Liver (tissue), 9 donors: ENCODE data around the gene ITCH. TPM values are rescaled to one million over a fixed set of nuclear protein-coding genes. Genes with fewer than 3 reads are reported as not detected.

Experiments
- DNase-seq: peaks from one replicate; pipeline ENCODE4 v3.0.0-alpha.2; 2017; ENCODE audit warnings: low spot score
- H3K27ac ChIP-seq, 2 donors: one replicate each; pipeline ENCODE4 v1.7.0; 2013; ENCODE audit warnings: inconsistent platforms in 2 of 2, low read length in 2 of 2, control low read depth in 1 of 2, low read depth in 1 of 2, mild to moderate bottlenecking in 1 of 2
- H3K27me3 ChIP-seq, 4 donors: one replicate each; pipeline versions ENCODE4 v1.6.1 to v1.7.0; 2013; ENCODE audit warnings: low read length in 3 of 4, inconsistent platforms in 1 of 4, mild to moderate bottlenecking in 1 of 4, moderate library complexity in 1 of 4; ENCODE audit not compliant: control insufficient read depth in 4 of 4, insufficient read depth in 4 of 4
- H3K36me3 ChIP-seq, 4 donors: one replicate each; pipeline versions ENCODE4 v1.6.1 to v1.7.0; 2013; ENCODE audit warnings: low read length in 3 of 4, mild to moderate bottlenecking in 3 of 4, low read depth in 1 of 4, moderate library complexity in 1 of 4; ENCODE audit not compliant: control insufficient read depth in 4 of 4, insufficient read depth in 3 of 4
- H3K4me1 ChIP-seq, 4 donors: one replicate each; pipeline versions ENCODE4 v1.6.1 to v1.7.0; 2013; ENCODE audit warnings: low read length in 3 of 4, mild to moderate bottlenecking in 3 of 4, moderate library complexity in 1 of 4; ENCODE audit not compliant: control insufficient read depth in 4 of 4, insufficient read depth in 4 of 4
- H3K4me3 ChIP-seq, 3 donors: one replicate each; pipeline versions ENCODE4 v1.6.1 to v1.7.0; 2013; ENCODE audit warnings: low read length in 3 of 3, control low read depth in 1 of 3, low read depth in 1 of 3, mild to moderate bottlenecking in 1 of 3
- H3K9ac ChIP-seq, 2 donors: one replicate each; pipeline ENCODE4 v1.7.0; 2013; ENCODE audit warnings: low read length in 2 of 2, mild to moderate bottlenecking in 2 of 2, moderate library complexity in 2 of 2, control low read depth in 1 of 2, low read depth in 1 of 2
- H3K9me3 ChIP-seq, 4 donors: one replicate each; pipeline versions ENCODE4 v1.6.1 to v1.7.0; 2013; ENCODE audit warnings: low read length in 3 of 4; ENCODE audit not compliant: control insufficient read depth in 4 of 4
- ATF3 ChIP-seq: IDR thresholded peaks from 2 replicates; pipeline ENCODE4 v1.6.1; 2016; ENCODE audit warnings: antibody characterized with exemption
- EGR1 ChIP-seq, 2 donors: IDR thresholded peaks; 2 replicates each; pipeline ENCODE4 v1.6.1; 2016 to 2018; ENCODE audit warnings: antibody characterized with exemption in 2 of 2, low read depth in 2 of 2
- FOXA1 ChIP-seq: IDR thresholded peaks from 2 replicates; pipeline ENCODE4 v1.6.1; 2016; ENCODE audit warnings: antibody characterized with exemption
- FOXA2 ChIP-seq: IDR thresholded peaks from 2 replicates; pipeline ENCODE4 v1.6.1; 2016; ENCODE audit warnings: antibody characterized with exemption
- GABPA ChIP-seq, 2 donors: IDR thresholded peaks in 1 of 2; conservative IDR thresholded peaks in 1 of 2; 2 replicates each; pipeline ENCODE4 v1.6.1; 2016; ENCODE audit warnings: antibody characterized with exemption in 2 of 2, mild to moderate bottlenecking in 1 of 2, moderate library complexity in 1 of 2
- HNF4A ChIP-seq, 2 donors: conservative IDR thresholded peaks; 2 replicates each; pipeline ENCODE4 v1.6.1; 2016; ENCODE audit warnings: antibody characterized with exemption in 2 of 2, mild to moderate bottlenecking in 2 of 2
- HNF4G ChIP-seq: IDR thresholded peaks from 2 replicates; pipeline ENCODE4 v1.6.1; 2016; ENCODE audit warnings: antibody characterized with exemption
- JUND ChIP-seq, 2 donors: IDR thresholded peaks; 2 replicates each; pipeline ENCODE4 v1.6.1; 2016; ENCODE audit warnings: antibody characterized with exemption in 2 of 2
- MAX ChIP-seq: IDR thresholded peaks from 2 replicates; pipeline ENCODE4 v1.6.1; 2016; ENCODE audit warnings: antibody characterized with exemption
- NR2F2 ChIP-seq: IDR thresholded peaks from 2 replicates; pipeline ENCODE4 v1.6.1; 2016; ENCODE audit warnings: antibody characterized with exemption
- RAD21 ChIP-seq, 2 donors: IDR thresholded peaks; 2 replicates each; pipeline ENCODE4 v1.6.1; 2016; ENCODE audit warnings: antibody characterized with exemption in 2 of 2, mild to moderate bottlenecking in 2 of 2
- RXRA ChIP-seq, 2 donors: IDR thresholded peaks; 2 replicates each; pipeline ENCODE4 v1.6.1; 2017 to 2018; ENCODE audit warnings: antibody characterized with exemption in 2 of 2, mild to moderate bottlenecking in 1 of 2
- SP1 ChIP-seq: IDR thresholded peaks from 2 replicates; pipeline ENCODE4 v1.6.1; 2018; ENCODE audit warnings: antibody characterized with exemption, mild to moderate bottlenecking
- TAF1 ChIP-seq: conservative IDR thresholded peaks from 2 replicates; pipeline ENCODE4 v1.6.1; 2016; ENCODE audit warnings: antibody characterized with exemption, mild to moderate bottlenecking
- YY1 ChIP-seq: IDR thresholded peaks from 2 replicates; pipeline ENCODE4 v1.6.1; 2016; ENCODE audit warnings: antibody characterized with exemption, mild to moderate bottlenecking
- ZBTB33 ChIP-seq: IDR thresholded peaks from 2 replicates; pipeline ENCODE4 v1.6.1; 2016; ENCODE audit warnings: antibody characterized with exemption
- WGBS: extraction: QIAGEN DNeasy Blood & Tissue Kit; methylation state at CpG from one replicate; pipeline ENCODE4 v1.1.7; 2013; 5-methylcytosine and 5-hydroxymethylcytosine counted together
- polyA plus RNA-seq, 2 donors: library from polyadenylated mRNA; stranded (reverse) in 1 of 2; unstranded in 1 of 2; fragments of 200-250 nt in 1 of 2; fragments of >200 nt in 1 of 2; fragmentation: Nextera tagmentation in 1 of 2; extraction: Ambion mirVana in 1 of 2; gene quantifications; one replicate each; pipeline versions ENCODE4 v1.2.1 to v1.2.3, GENCODE V29; 2013 to 2015
- total RNA-seq, 2 donors: library from RNA; depleted of rRNA; stranded (reverse); fragments of >200 nt; gene quantifications; one replicate each; pipeline ENCODE4 v1.2.3, GENCODE V29; 2014
- TF ChIP-seq, protein P1 (sequence below): IDR thresholded peaks from 2 replicates; pipeline ENCODE4 v1.6.1; 2016; ENCODE audit warnings: antibody characterized with exemption, mild to moderate bottlenecking
- TF ChIP-seq, protein P2 (sequence below): fragments of 150-350 bp; IDR thresholded peaks from 2 replicates; pipeline ENCODE4 v1.5.1; 2017; ENCODE audit warnings: improper control_type of control experiment, low read depth, low read length; ENCODE audit not compliant: missing input control
- donor health status: healthy.
- donor health status: healthy.
- donor health status: healthy.
- donor health status: healthy.
- donor health status: healthy.

ITCH gene
- total and polyA plus RNA-seq, 4 donors = 14.3 to 85.3 (median 25.8) TPM

- TF ChIP-seq FOXA2 = no peak
- no peak for TF ChIP-seq ATF3
- TF ChIP-seq RXRA (IDR thresholded peaks at IDR 0.05) = no peak
- TF ChIP-seq FOXA1 = no peak
- no peak for TF ChIP-seq MAX
- TF ChIP-seq SP1 = no peak
- TF ChIP-seq HNF4G = no peak
- no peak for TF ChIP-seq GABPA (IDR thresholded peaks at IDR 0.05 in 1 of 2, conservative IDR thresholded peaks at IDR 0.05 in 1 of 2)
- no peak for TF ChIP-seq ZBTB33
- Histone ChIP-seq H3K9ac (no peak overlapping the region), H3K4me1 (peaks cover 10 to 37% (median 32%) of the 10 kb centered on the region in 4 donors), H3K9me3 (no peaks in the 10 kb centered on the region), H3K4me3 (no peak overlapping the region), H3K27me3 (no peaks in the 10 kb centered on the region), H3K27ac (no peak overlapping the region), H3K36me3 (peaks cover 6 to 14% (median 10%) of the 10 kb centered on the region in 4 donors)
- 64% methylated on average over 4 of the region's 4 CpGs for WGBS
- no peak for DNase-seq
These were observed 5.5 kb downstream of the ITCH start for GRCh38 chr20:34368547-34368946.

DNA sequence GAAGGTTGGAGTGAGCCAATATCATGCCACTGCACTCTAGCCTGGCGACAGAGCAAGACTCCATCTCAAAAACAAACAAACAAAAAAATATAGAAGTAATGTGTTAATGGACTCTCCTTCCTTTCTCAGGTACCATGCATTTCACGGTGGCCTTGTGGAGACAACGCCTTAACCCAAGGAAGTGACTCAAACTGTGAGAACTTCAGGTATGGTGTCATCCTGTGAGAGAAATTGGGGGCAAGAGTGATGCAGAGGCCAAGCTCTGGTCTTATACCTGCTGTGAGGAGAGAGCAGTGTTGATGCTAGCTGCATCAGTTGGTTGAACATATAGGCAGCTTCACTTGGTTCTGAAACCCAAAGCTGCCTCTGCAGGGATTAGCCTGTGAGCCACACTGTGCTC lies 6.2 kb downstream of the ITCH start:
- DNase-seq = no peak
- Histone ChIP-seq H3K27ac (no peak overlapping the region), H3K4me3 (no peak overlapping the region), H3K27me3 (no peaks in the 10 kb centered on the region), H3K9me3 (no peaks in the 10 kb centered on the region), H3K36me3 (peaks cover 6 to 15% (median 11%) of the 10 kb centered on the region in 4 donors), H3K9ac (no peak overlapping the region), H3K4me1 (peaks cover 10 to 39% (median 31%) of the 10 kb centered on the region in 4 donors)
- WGBS = 79% methylated on average over 3 of the region's 3 CpGs
- TF ChIP-seq GABPA (IDR thresholded peaks at IDR 0.05 in 1 of 2, conservative IDR thresholded peaks at IDR 0.05 in 1 of 2) = no peak
- TF ChIP-seq NR2F2 = no peak
- TF ChIP-seq, protein P1, sequence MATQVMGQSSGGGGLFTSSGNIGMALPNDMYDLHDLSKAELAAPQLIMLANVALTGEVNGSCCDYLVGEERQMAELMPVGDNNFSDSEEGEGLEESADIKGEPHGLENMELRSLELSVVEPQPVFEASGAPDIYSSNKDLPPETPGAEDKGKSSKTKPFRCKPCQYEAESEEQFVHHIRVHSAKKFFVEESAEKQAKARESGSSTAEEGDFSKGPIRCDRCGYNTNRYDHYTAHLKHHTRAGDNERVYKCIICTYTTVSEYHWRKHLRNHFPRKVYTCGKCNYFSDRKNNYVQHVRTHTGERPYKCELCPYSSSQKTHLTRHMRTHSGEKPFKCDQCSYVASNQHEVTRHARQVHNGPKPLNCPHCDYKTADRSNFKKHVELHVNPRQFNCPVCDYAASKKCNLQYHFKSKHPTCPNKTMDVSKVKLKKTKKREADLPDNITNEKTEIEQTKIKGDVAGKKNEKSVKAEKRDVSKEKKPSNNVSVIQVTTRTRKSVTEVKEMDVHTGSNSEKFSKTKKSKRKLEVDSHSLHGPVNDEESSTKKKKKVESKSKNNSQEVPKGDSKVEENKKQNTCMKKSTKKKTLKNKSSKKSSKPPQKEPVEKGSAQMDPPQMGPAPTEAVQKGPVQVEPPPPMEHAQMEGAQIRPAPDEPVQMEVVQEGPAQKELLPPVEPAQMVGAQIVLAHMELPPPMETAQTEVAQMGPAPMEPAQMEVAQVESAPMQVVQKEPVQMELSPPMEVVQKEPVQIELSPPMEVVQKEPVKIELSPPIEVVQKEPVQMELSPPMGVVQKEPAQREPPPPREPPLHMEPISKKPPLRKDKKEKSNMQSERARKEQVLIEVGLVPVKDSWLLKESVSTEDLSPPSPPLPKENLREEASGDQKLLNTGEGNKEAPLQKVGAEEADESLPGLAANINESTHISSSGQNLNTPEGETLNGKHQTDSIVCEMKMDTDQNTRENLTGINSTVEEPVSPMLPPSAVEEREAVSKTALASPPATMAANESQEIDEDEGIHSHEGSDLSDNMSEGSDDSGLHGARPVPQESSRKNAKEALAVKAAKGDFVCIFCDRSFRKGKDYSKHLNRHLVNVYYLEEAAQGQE = no peak
- no peak for TF ChIP-seq MAX

- Histone ChIP-seq H3K36me3 (peaks cover 7 to 17% (median 13%) of the 10 kb centered on the region in 4 donors), H3K9ac (no peak overlapping the region), H3K4me1 (peaks cover 6 to 36% (median 28%) of the 10 kb centered on the region in 4 donors), H3K27me3 (no peaks in the 10 kb centered on the region), H3K27ac (no peak overlapping the region), H3K9me3 (no peaks in the 10 kb centered on the region), H3K4me3 (no peak overlapping the region)
- WGBS = 90% methylated on average over 6 of the region's 6 CpGs
- DNase-seq = no peak
- no peak for TF ChIP-seq RAD21 (IDR thresholded peaks at IDR 0.05)
- no peak for TF ChIP-seq FOXA1
- TF ChIP-seq, protein P2, sequence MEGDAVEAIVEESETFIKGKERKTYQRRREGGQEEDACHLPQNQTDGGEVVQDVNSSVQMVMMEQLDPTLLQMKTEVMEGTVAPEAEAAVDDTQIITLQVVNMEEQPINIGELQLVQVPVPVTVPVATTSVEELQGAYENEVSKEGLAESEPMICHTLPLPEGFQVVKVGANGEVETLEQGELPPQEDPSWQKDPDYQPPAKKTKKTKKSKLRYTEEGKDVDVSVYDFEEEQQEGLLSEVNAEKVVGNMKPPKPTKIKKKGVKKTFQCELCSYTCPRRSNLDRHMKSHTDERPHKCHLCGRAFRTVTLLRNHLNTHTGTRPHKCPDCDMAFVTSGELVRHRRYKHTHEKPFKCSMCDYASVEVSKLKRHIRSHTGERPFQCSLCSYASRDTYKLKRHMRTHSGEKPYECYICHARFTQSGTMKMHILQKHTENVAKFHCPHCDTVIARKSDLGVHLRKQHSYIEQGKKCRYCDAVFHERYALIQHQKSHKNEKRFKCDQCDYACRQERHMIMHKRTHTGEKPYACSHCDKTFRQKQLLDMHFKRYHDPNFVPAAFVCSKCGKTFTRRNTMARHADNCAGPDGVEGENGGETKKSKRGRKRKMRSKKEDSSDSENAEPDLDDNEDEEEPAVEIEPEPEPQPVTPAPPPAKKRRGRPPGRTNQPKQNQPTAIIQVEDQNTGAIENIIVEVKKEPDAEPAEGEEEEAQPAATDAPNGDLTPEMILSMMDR = no peak
- TF ChIP-seq YY1 = no peak
- no peak for TF ChIP-seq JUND (IDR thresholded peaks at IDR 0.05)
- TF ChIP-seq ZBTB33 = no peak
- no peak for TF ChIP-seq NR2F2
- TF ChIP-seq TAF1 = no peak
- no peak for TF ChIP-seq FOXA2
- no peak for TF ChIP-seq MAX
- TF ChIP-seq EGR1 (IDR thresholded peaks at IDR 0.05; ENCODE audit: low read depth in 2 of 2) = no peak
- no peak for TF ChIP-seq GABPA (IDR thresholded peaks at IDR 0.05 in 1 of 2, conservative IDR thresholded peaks at IDR 0.05 in 1 of 2)
- no peak for TF ChIP-seq HNF4A (conservative IDR thresholded peaks at IDR 0.05)
These were observed 7.0 kb downstream of the ITCH start for GRCh38 chr20:34370062-34370461.
